NCI-H2227 treated with DMSO at 0.1 percent for 48 hours (cell line): ENCODE measurements around the gene AP4S1.
"Not testable (repeated sequence)": the region's sequence is repeated elsewhere in the genome, so short reads cannot be mapped to it uniquely, and the experiment has no call there.

Source experiments
- DNase-seq: peaks from one replicate; lab custom pipeline; 2025; lab: John Stamatoyannopoulos, UW

The AP4S1 gene

DNA sequence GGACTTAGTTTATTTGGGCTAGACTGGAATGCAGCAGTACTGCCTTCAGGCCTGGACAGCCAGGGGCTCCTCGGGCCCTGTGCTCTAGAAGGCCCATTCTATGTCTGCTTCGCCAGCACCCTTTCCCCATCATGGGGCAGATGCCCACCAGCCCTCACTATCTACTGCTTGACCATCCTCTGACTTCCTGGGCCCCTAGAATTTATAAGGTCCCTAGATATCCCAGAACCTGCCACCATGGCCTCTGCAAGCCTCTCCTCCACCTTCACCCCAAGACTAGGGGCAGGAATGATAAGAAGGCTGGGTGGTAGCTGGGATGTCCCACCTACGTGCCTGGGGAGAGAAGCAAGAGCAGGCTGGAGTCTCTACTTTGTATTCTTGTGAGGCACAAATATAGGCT lies 59.6 kb downstream of the AP4S1 start:
- no peak for DNase-seq

DNA sequence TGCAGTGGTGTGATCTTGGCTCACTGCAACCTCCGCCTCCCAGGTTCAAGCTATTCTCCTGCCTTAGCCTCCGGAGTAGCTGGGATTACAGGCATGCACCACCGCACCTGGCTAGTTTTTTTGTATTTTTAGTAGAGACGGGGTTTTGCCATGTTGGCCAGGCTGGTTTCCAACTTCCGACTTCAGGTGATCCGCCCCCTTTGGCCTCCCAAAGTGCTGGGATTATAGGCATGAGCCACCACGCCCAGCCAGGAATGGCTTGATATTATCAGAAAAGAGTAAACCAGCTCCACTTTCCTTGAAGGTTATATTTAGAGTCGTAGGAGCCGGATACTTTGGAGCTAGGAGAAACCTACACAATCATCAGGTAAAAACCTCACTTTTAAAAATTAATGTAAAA lies 61.0 kb downstream of the AP4S1 start:
- not testable (repeated sequence) for DNase-seq

DNA sequence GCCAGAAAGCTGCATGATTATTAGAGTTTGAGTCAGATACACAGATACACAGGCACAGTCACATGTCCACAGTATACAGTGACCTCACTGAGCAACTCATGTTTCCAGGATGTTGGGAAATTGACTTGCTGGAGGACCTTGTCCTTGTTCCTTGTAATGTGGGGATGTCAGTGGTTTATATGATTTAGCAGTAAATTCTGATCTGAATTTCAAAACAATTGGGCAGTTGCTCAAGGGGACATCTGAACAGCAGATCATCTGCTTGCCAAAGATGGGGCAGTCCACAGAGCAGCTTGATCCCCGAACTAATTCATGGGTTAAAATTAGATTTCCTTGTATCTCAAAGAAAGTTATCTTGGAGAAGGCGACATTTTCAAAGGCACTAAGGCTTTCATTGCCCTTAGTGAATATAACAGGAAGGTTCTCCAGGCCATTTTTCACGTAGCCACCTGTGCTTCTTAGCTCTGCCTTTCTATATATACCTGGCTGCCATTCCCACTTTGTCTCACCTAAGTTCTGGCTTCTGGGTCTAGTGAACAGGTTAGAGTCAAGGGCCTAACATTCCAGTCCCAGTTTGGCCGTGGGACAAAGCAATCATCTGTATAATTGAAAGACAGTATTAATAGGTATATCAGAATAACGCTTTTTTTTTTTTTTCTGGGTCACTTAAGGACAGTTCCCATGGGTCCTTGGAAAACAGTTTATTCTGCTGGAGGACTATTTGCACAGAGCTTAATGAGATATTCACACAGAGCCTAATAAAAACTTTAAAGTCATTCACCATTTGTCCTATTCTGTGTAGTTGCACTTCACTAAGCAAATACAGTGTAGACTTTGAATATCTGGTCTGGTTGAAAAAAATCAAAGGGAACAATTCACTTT lies 65.7 kb downstream of the AP4S1 start:
- no peak for DNase-seq

GRCh38 chr14:31092160-31092708 lies 66.8 kb downstream of the AP4S1 start:
- DNase-seq: no peak

GRCh38 chr14:31093884-31094839 lies 68.7 kb downstream of the AP4S1 start:
- DNase-seq: not testable (repeated sequence)

GRCh38 chr14:31095817-31096216 lies 70.4 kb downstream of the AP4S1 start:
- not testable (repeated sequence) for DNase-seq

DNA sequence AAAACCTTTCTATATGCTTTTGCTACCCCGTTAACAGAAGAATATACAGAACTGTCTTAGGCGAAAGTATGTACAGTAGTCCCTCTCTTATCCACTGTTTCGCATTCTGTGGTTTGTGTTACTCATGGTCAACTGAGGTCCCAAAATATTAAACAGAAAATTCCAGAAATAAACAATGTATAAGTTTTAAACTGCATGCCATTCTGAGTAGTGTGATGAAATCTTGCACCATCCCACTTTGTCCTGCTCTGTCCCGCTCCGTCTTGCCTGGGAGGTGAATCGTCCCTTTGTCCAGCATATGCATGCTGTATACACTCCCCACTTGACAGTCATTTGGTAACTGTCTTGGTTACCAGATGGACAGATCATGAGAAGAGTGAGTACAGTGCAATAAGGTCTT lies 70.8 kb downstream of the AP4S1 start:
- no peak for DNase-seq

DNA sequence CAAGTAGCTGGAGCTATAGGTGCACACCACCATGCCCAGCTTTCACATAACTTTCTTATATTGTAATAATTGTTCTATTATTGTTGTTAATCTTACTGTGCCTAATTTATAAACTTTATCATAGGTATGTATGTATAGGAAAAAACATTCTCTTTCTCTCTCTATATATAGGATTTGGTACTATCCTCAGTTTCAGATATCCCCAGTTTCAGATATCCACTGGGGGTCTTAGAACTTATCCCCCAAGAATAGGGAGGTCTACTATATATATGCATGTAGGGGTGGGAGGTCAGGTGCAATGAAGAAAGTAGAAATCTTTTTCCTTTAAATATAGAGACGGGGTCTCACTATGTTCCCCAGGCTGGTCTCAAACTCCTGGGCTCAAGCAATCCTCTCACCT lies 71.6 kb downstream of the AP4S1 start:
- DNase-seq: no peak

GRCh38 chr14:31106768-31107167 lies 81.3 kb downstream of the AP4S1 start:
- no peak for DNase-seq

- DNase-seq: no peak
These were observed 83.8 kb downstream of the AP4S1 start for GRCh38 chr14:31109257-31109656.

- DNase-seq: no peak
These were observed 85.4 kb downstream of the AP4S1 start for GRCh38 chr14:31110872-31111271.

DNA sequence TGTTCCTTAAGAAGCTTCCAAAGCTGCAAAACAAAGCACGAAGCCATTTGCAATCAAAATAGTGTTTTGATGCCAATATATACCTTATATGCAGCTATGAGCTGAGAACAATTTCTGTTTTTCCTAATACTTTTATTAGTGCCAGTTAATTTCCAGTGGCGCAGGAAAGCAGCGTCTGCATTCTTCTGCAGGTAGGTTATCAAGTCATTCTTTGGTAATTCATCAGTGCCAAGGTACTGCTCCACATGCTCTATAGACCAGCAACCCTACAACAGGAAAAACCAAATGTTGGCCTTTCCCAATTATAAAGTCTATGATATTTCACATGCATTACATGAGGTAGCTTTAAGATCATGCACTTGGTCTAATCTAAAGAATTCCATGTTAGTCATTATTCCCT lies 88.3 kb downstream of the AP4S1 start:
- DNase-seq: no peak

GRCh38 chr14:31118892-31119291 lies 93.4 kb downstream of the AP4S1 start:
- no peak for DNase-seq

DNA sequence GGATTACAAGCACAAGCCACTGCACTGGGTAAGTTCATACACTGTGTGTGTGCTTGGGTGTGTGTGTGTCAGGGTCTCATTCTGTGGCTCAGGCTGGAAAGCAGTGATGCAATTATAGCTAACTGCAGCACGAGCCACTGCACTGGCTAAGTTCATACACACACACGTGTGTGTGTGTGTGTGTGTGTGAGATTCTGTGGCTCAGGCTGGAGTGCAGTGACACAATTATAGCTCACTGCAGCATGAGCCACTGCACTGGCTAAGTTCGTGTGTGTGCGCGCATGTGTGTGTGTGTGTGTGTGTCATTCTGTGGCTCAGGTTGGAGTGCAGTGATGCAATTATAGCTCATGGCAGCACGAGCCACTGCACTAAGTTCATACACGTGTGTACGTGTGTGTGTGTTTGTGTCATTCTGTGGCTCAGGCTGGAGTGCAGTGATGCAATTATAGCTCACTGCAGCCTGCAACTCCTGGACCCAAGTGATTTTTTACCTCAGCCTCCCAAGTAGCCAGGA lies 96.7 kb downstream of the AP4S1 start:
- no peak for DNase-seq

GRCh38 chr14:31122921-31123320 lies 97.5 kb downstream of the AP4S1 start:
- DNase-seq: no peak

- no peak for DNase-seq
These were observed 98.7 kb downstream of the AP4S1 start for GRCh38 chr14:31124197-31124596.

DNA sequence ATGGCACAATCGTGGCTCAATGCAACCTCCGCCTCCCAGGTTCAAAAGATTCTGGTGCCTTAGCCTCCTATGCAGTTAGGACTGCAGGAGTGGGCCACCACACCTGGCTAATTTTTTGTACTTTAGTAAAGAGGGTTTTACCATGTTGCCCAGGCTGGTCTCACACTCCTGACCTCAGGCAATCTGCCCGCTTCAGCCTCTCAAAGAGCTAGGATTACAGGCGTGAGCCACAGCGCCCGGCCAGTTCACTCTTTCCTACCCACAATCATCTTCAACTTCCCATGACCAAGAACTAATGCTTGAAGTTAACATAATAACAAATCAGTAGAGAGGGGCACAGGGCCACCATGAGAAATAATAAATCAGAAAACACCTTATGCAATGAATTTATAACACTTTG lies 99.8 kb downstream of the AP4S1 start:
- DNase-seq: no peak

DNA sequence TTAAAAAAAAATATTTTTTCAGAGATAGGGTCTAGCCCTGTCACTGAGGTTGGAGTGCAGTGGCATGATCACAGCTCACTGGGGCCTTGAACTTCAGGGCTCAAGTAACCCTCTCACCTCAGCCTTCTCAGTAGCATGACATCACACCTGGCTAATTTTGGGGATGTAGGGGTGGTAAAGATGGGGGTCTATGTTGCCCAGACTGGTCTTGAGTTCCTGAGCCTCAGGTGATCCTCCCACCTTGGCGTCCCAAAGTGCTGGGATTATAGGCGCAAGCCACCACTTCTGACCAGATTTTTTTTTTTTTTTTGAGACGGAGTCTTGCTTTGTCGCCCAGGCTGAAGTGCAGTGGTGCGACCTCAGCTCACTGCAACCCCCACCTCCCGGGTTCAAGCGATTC lies 101.2 kb downstream of the AP4S1 start:
- DNase-seq: no peak

DNA sequence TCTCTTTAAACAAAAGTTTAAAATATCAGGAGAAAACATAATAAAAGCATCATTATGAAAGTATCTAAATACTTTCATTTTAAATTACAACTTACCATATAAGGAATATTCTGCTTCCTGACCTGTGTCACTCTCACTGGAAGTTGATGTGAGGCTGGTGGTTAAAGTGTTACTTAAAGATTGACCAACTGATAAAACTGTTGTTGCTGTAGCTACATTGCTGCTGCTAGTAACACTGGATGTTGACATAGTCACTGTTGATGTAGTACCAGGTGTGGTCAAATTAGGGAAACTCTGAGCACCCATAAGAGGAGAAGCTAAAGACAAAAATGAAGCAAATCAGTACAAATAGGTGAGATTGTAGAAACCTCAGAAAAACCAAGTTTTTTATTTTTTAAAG lies 102.2 kb downstream of the AP4S1 start:
- DNase-seq: no peak

- no peak for DNase-seq
These were observed 103.4 kb downstream of the AP4S1 start for GRCh38 chr14:31128601-31129526.

DNA sequence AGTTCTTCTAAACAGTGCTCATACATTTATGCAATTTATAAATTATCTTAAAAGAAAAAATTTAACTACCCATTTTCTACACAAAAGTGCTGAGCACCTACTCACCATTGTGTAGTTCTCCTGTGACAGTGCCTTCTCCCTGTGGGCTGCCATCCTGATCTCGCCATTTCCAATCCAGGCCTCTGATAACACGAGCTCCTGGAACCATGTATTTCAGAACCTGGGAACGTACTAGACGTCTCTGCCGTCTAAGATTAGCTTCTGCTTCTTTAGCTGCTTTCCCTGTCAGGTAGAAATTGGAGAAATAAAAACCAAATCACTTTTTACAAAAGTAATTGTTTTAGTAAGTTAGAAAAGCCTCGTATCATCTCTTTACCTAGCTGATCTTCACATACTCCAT lies 107.7 kb downstream of the AP4S1 start:
- no peak for DNase-seq
